Measurements from ENCODE around the gene BMP8B.

- TF ChIP-seq, protein P1, sequence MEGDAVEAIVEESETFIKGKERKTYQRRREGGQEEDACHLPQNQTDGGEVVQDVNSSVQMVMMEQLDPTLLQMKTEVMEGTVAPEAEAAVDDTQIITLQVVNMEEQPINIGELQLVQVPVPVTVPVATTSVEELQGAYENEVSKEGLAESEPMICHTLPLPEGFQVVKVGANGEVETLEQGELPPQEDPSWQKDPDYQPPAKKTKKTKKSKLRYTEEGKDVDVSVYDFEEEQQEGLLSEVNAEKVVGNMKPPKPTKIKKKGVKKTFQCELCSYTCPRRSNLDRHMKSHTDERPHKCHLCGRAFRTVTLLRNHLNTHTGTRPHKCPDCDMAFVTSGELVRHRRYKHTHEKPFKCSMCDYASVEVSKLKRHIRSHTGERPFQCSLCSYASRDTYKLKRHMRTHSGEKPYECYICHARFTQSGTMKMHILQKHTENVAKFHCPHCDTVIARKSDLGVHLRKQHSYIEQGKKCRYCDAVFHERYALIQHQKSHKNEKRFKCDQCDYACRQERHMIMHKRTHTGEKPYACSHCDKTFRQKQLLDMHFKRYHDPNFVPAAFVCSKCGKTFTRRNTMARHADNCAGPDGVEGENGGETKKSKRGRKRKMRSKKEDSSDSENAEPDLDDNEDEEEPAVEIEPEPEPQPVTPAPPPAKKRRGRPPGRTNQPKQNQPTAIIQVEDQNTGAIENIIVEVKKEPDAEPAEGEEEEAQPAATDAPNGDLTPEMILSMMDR (IDR thresholded peaks at IDR 0.05; ENCODE audit: low read depth, low read length), result no peak
- TF ChIP-seq POLR2A (IDR thresholded peaks at IDR 0.05; ENCODE audit: extremely low read depth, insufficient read length), result no peak
- peak; percentile 28; the same call in 1 of the 2 replicates for TF ChIP-seq MYC (IDR thresholded peaks at IDR 0.05; ENCODE audit: low read depth, low read length)
Observed at GRCh38 chr1:39776400-39776713, 12.3 kb downstream of the BMP8B start.
